Panc1 (cell line): ENCODE measurements around the gene FBN1.

Experiments
- POLR2AphosphoS5 ChIP-seq: IDR thresholded peaks from 2 replicates; pipeline ENCODE4 v1.6.1; 2012; ENCODE audit warnings: mild to moderate bottlenecking, low read depth, low read length, moderate library complexity
- SIN3A ChIP-seq: IDR thresholded peaks from 2 replicates; pipeline ENCODE4 v1.6.1; 2012; ENCODE audit warnings: low read depth, mild to moderate bottlenecking, low read length, moderate library complexity, borderline replicate concordance; ENCODE audit not compliant: insufficient read depth
- TF ChIP-seq, protein P1 (sequence below): fragments of 450-650 bp; IDR thresholded peaks from 2 replicates; pipeline ENCODE4 v1.5.1; 2017; ENCODE audit warnings: mild to moderate bottlenecking

DNA sequence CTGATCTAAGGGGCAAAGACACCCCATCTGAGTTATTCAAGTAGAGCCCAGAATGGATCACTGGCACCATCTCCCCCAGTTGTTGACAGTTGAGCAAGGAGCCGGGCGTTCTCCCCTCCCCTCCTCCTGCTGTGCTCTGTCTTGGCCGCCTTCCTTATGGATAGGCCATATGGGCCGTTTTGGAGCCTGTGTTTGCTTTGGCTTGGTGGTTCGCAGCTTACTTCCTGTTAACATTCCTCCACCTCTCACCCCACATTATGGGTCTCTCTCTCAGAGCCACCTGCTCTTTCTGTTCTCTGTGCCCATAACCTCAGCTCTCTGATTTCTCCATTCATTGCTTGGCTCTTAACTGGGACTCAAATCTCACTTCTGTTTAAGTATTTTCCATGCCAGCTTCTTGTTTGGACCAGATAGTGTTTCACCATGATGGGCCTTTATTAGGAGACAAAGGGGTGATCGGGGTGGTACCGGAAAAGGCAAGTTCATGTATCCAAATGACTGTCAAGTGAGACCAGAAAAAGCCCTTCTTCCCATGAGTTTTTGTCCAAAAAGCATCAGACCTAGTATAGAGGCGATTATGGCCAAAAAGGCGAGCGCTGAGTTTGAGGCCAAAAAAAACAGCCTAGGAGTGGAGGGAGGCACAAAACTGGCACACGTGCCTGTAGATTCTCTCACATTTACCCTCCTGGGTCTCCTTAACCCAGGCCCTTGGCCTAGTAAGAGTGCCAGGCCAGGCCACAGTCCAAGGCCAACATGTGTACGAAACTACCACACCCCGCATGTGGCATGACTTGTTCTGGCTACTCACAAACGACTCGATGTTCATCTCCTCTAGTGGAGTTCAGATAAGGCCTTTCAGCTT lies 251.6 kb downstream of the FBN1 start:
- TF ChIP-seq, protein P1, sequence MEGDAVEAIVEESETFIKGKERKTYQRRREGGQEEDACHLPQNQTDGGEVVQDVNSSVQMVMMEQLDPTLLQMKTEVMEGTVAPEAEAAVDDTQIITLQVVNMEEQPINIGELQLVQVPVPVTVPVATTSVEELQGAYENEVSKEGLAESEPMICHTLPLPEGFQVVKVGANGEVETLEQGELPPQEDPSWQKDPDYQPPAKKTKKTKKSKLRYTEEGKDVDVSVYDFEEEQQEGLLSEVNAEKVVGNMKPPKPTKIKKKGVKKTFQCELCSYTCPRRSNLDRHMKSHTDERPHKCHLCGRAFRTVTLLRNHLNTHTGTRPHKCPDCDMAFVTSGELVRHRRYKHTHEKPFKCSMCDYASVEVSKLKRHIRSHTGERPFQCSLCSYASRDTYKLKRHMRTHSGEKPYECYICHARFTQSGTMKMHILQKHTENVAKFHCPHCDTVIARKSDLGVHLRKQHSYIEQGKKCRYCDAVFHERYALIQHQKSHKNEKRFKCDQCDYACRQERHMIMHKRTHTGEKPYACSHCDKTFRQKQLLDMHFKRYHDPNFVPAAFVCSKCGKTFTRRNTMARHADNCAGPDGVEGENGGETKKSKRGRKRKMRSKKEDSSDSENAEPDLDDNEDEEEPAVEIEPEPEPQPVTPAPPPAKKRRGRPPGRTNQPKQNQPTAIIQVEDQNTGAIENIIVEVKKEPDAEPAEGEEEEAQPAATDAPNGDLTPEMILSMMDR: no peak
- TF ChIP-seq POLR2AphosphoS5: no peak
- TF ChIP-seq SIN3A: no peak
